ENCODE data around the gene MON1A. TPM values are rescaled to one million over a fixed set of nuclear protein-coding genes. Genes with fewer than 3 reads are reported as not detected.

MON1A gene
- total RNA-seq, 1 donor from 2014 or later: 19.8 TPM

DNA sequence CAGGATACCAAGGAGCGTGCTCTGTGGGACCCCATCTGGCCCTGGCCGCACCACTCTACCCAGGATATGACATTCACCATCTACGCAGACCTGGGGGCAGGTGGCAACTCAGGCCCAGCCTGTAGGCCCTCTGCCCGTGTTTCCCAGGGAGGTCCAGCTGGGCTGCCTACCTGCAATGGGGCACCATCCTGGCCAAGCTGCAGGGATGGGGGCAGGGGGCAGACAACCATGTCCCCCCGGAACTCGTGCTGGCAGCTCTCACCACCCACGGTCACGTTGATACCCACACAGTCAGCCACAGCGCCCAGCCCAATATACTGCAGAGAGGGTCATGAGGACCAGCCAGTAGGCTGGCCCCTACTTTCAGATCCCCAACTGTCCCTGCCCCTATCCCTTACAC lies 33.8 kb downstream of the MON1A start:
- DNase-seq (ENCODE audit: low read depth): no peak

GRCh38 chr3:49889296-49889695 lies 40.3 kb downstream of the MON1A start:
- peak; percentile 53 for DNase-seq (ENCODE audit: low read depth)

GRCh38 chr3:49886922-49887265 lies 42.7 kb downstream of the MON1A start:
- no peak for DNase-seq (ENCODE audit: low read depth)

- DNase-seq (ENCODE audit: low read depth): no peak
These were observed 45.6 kb downstream of the MON1A start for GRCh38 chr3:49883998-49884397.

GRCh38 chr3:49882166-49882565 lies 47.4 kb downstream of the MON1A start:
- peak; percentile 45 for DNase-seq (ENCODE audit: low read depth)

- DNase-seq (ENCODE audit: low read depth): no peak
These were observed 48.9 kb downstream of the MON1A start for GRCh38 chr3:49880581-49881315.

GRCh38 chr3:49879721-49880120 lies 49.9 kb downstream of the MON1A start:
- DNase-seq (ENCODE audit: low read depth): no peak

DNA sequence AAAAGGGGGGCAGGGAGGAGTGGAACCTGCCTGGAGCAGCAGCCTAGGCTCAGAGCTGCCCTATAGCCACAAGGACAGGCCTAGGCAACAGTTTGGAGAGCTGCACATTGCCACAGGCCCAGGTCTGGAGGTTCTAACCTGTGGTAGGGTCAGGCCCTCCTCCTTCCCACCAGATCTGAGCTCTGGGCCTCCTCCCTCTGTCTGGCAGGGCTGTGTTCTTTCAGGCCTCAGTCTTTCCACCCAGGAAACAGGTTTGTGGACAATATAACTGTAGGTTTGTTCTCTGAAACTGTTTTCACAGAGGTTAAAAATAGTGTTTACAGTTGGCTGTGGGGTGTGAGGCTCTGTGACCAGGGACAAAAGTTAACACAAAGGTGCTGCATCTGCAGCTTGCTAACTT lies 50.9 kb downstream of the MON1A start:
- DNase-seq (ENCODE audit: low read depth): no peak

DNA sequence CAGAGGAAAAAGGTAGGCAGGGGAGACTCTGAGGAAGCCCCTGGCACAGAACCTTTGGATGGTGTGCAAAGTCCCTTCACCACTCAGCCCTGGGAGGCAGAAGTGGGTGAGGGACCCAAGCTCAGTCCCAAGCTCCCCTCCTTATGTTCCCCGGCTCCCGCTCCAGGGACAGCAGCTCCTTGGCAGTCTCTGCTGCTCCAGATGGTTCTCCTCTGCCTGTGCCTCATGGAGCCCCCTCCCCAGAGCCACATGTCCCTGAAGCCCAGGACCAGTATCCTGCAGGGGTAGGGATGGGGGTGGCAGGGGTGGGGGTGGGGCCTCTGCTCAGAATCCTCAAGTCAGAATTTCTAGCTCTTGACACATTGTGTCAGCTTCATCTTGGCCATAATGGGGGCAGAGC lies 51.9 kb downstream of the MON1A start:
- DNase-seq (ENCODE audit: low read depth): no peak

GRCh38 chr3:49876567-49876966 lies 53.0 kb downstream of the MON1A start:
- DNase-seq (ENCODE audit: low read depth): no peak

DNA sequence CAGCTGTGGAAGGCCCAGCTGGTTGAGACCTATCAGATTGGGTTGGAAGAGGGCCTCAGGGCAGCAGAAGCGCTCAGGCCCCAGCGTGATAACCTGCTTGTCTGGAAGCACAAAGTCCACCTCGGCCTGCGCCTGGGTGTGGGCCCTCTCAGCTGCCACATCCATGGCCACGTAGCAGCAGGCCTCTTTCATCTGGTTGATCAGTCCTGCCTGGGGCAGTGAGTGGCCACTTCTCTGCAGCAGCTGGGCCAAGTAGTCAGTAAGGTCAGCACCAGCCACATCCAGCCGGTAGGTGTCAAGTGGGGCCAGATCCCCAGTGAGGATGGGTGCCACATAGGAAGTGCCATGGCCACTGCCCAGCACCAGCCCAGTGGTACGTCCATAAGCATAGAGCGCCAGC lies 56.0 kb downstream of the MON1A start:
- DNase-seq (ENCODE audit: low read depth): no peak

DNA sequence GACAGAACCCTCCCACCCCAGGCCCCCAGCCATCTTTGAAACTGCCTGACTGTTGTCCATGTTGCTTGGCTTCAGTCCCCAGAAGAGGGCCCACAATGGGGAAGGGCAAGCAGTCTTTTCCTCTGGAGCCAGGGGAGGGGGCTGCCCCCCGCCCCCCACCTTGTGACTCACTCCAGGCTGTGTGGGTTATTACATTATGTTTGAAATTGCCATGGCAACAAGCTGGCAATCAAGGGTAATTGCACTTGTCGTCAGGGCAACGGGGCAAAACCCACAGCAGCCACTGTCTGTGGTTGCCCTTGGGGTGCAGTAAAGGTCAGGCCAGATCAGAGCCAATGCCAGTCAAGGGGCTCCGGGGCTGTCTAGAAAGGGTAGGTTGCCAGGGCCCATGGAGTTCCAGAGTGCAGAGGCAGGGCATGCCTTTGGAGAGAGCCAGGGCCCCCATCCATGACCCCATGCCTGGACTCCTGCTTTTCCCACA lies 56.8 kb downstream of the MON1A start:
- no peak for DNase-seq (ENCODE audit: low read depth)

DNA sequence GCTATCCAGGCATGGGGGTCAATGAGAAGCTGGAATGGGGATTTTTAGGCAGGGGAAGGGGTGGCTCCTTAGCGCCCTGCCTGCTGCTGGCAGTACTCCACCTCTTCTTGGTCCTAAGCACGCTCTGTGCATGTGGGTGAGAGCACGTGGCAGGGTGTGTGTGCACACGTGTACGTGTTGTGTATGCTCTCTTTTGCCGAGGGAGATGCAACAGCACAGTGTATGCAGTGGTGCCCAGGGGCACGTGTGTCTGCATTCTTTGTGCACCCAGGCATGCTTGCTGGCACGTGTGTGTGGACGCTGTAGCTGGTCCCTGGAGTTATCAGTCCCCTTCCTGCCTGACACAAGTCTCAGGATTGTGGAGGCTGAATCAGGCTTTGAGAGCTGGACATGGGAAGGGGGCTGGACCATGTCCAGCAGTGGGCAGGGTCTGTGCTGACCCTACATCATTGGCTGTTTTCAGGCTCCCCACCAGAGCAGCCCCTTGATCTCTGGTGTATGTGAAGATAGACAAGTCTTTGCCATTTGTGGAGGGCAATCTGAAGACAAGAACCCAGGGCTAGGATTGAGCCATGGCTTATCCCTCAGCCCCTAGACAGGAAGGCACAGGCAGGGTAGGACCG lies 58.0 kb downstream of the MON1A start:
- DNase-seq (ENCODE audit: low read depth): no peak

DNA sequence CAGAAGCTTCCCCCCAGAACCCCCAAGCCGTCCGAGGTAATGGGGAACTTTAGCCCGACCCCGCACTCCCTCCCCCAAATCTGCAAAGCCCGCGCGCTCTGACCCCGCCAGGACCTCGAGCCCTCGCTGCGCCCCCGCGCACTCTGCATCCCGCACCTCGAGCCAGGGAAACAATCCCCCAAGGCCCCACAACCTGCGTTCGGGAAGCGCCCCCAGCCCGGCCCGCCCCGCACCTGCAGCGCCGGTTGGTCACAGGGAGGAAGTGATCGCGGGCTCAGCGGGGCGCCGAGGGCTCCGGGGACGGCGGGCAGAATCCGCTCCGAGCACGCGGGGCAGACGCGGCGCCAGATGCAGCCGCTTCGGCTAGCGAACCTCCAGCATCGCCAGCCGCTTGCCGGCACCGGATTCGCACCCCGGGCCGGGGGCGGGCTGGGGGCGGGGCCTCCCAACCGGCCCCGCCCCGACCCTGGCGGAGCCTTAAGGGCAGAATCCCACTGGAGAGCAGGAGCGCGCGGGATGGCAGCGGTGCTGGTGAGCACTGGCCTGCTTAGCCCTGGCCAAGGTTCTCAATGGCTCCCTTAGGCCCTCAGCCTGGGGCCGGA lies 60.0 kb downstream of the MON1A start, which contains the start of gene CAMKV:
Gene CAMKV (minus strand): TSS at position 382 of the 602 bp plus-strand sequence. CDS start 7,518 bp downstream, outside the sequence.
- no peak for DNase-seq (ENCODE audit: low read depth)

GRCh38 chr3:49868862-49869466 lies 60.6 kb downstream of the MON1A start:
- DNase-seq (ENCODE audit: low read depth): no peak

- DNase-seq (ENCODE audit: low read depth): peak; percentile 66
These were observed 61.7 kb downstream of the MON1A start for GRCh38 chr3:49867871-49868321.

DNA sequence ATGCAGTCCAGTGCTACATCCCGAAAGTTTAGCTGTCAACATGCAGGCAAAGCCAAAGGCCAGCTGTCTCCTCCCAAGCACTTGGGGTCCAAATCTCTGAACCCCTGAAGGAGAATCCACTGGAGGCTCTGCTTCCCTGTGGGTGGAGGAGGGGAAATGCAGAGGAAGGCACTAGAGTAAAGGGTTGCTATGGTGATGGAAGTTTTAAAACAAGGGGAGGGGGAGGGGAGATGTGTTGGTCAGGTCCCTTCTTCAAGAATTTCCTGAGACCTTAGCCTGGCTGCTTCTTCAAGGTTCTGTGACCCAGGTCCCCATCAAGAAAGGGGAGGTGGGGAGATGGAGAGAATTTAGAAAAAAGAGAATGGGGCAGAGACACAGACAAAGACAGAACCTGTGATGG lies 62.2 kb downstream of the MON1A start:
- DNase-seq (ENCODE audit: low read depth): no peak

- DNase-seq (ENCODE audit: low read depth): peak; percentile 49
These were observed 64.3 kb downstream of the MON1A start for GRCh38 chr3:49865198-49865784.

- DNase-seq (ENCODE audit: low read depth): no peak
These were observed 65.1 kb downstream of the MON1A start for GRCh38 chr3:49864505-49864904.

GRCh38 chr3:49859576-49860305 lies 69.9 kb downstream of the MON1A start:
- no peak for DNase-seq (ENCODE audit: low read depth)
